ENCODE measurements around the gene NTN3. TPM values are rescaled to one million over a fixed set of nuclear protein-coding genes. Genes with fewer than 3 reads are reported as not detected.

The NTN3 gene
- total and polyA plus RNA-seq, 2 of the 8 experiments (the other 6 are each of a cell fraction or from before 2014, with no cell fraction given), result 0.30 to 0.34 TPM

GRCh38 chr16:2519711-2520080 lies 48.6 kb downstream of the NTN3 start:
- TF ChIP-seq SIN3A (conservative IDR thresholded peaks at IDR 0.05 in 1 of 2, IDR thresholded peaks at IDR 0.05 in 1 of 2; ENCODE audit: low read depth in 1 of 2, low read length in 2 of 2) (peak in 1 of 2 experiments; percentile 41; a peak in 1 of 4 replicates), TBP (IDR thresholded peaks at IDR 0.05; ENCODE audit: low read depth, low read length) (no peak)
- 95% methylated on average over 14 of the region's 22 CpGs; no CpG with 5 or more reads in 1 of the 2 experiments for WGBS, 2 experiments (ENCODE audit: extremely low coverage in 1 of 2, insufficient coverage in 1 of 2, insufficient read length in 1 of 2, insufficient replicate concordance in 2 of 2, low coverage in 1 of 2, low lambda C conversion rate in 2 of 2, missing lambda C conversion rate in 1 of 2)
- H3K18ac ChIP-seq (ENCODE audit: extremely low read depth, low read length), result no peak overlapping the region
- H2BK5ac ChIP-seq (ENCODE audit: low read depth, low read length), result no peak overlapping the region
- H3K79me2 ChIP-seq (ENCODE audit: control insufficient read depth in 1 of 2, insufficient read depth in 2 of 2, low read length in 2 of 2), result peaks cover 23 to 53% of the 10 kb centered on the region in 2 experiments
- peaks cover 0 to 21% (median 5%) of the 10 kb centered on the region in 4 experiments; a peak in 5 of 7 replicates for H3K4me1 ChIP-seq (replicated peaks in 1 of 4; ENCODE audit: control insufficient read depth in 3 of 4, insufficient read depth in 4 of 4, low read length in 3 of 4)
- no peak overlapping the region for H2BK15ac ChIP-seq (ENCODE audit: low read length)
- no peak overlapping the region for H2AK5ac ChIP-seq (ENCODE audit: low read depth, low read length)
- H3K79me1 ChIP-seq (ENCODE audit: low read depth, low read length), result peaks cover 26% of the 10 kb centered on the region
- H3K56ac ChIP-seq (replicated peaks; ENCODE audit: insufficient read length, low read depth, low read length), result no peak overlapping the region
- no peak overlapping the region for H4K5ac ChIP-seq (ENCODE audit: insufficient read length, low read depth, low read length)
- POLR2A ChIA-PET (ENCODE audit: partially characterized antibody), result interaction anchor here (0.6 to 7.6 kb wide), 9 partner anchors 8 to 268 kb away, joined by 3 to 108 read pairs (median 4); partner anchors contain the start of genes CEMP1, ECI1 and PDPK1
- peak overlapping the region; percentile 91 for H4K8ac ChIP-seq (ENCODE audit: extremely low read depth, insufficient read depth, low read length)
- H2BK120ac ChIP-seq (replicated peaks; ENCODE audit: low read depth, low read length), result no peak overlapping the region
- H2BK12ac ChIP-seq (ENCODE audit: low read depth, low read length), result no peak overlapping the region
- no peaks in the 10 kb centered on the region for H3K27me3 ChIP-seq (replicated peaks in 1 of 4; ENCODE audit: control insufficient read depth in 3 of 4, extremely low read depth in 1 of 4, insufficient read depth in 3 of 4, low read length in 3 of 4)
- H3K9ac ChIP-seq (replicated peaks in 1 of 4; ENCODE audit: extremely low read depth in 1 of 4, low read depth in 3 of 4, low read length in 3 of 4), result no peak overlapping the region
- H3K36me3 ChIP-seq (ENCODE audit: control insufficient read depth in 2 of 4, insufficient read depth in 4 of 4, low read length in 3 of 4), result peaks cover 2 to 14% (median 4%) of the 10 kb centered on the region in 4 experiments; a peak in 5 of 8 replicates
- H3K9me3 ChIP-seq (ENCODE audit: insufficient read depth in 2 of 2, low read depth in 1 of 2, low read length in 1 of 2), result no peaks in the 10 kb centered on the region
- DNase-seq (ENCODE audit: low read depth in 1 of 2, low spot score in 2 of 2), result no peak
- no peak overlapping the region for H3K23ac ChIP-seq (ENCODE audit: insufficient read length)
- no peak for FAIRE-seq
- CTCF ChIA-PET (ENCODE audit: partially characterized antibody), result interaction anchor here (1.1 kb wide), 1 partner anchor 24 kb away, joined by 3 read pairs; no protein-coding TSS in a partner anchor
- H3K27ac ChIP-seq (ENCODE audit: low read depth, low read length), result no peak overlapping the region
- peaks cover 7% of the 10 kb centered on the region; the same call in 1 of the 2 replicates for H3K23me2 ChIP-seq (ENCODE audit: low read depth, low read length)
- H3K14ac ChIP-seq (ENCODE audit: insufficient read length), result no peak overlapping the region
- peak overlapping the region; percentile 64 to 90 for H3K4me2 ChIP-seq (ENCODE audit: insufficient read depth in 1 of 2, low read depth in 2 of 2, low read length in 2 of 2)
- H3K4me3 ChIP-seq (ENCODE audit: extremely low read depth in 1 of 4, insufficient read depth in 2 of 4, low read depth in 3 of 4, low read length in 4 of 4), result peak overlapping the region in 1 of 4 experiments; percentile 82; a peak in 3 of 8 replicates
- H4K91ac ChIP-seq (replicated peaks; ENCODE audit: insufficient read length, low read length), result no peak overlapping the region
- H2BK20ac ChIP-seq (ENCODE audit: low read length), result no peak overlapping the region
- no peak overlapping the region for H2AFZ ChIP-seq (ENCODE audit: low read length)
- peaks cover 29 to 38% of the 10 kb centered on the region in 2 experiments for H4K20me1 ChIP-seq (replicated peaks in 1 of 2; ENCODE audit: control insufficient read depth in 1 of 2, insufficient read depth in 2 of 2, low read length in 2 of 2)
- H3K4ac ChIP-seq (replicated peaks; ENCODE audit: insufficient read length, low read depth, low read length), result no peak overlapping the region
